UCSD-AML1 (cell line): ENCODE data around the gene STAG2.
"Not testable (repeated sequence)": the region's sequence is repeated elsewhere in the genome, so short reads cannot be mapped to it uniquely, and the experiment has no call there.

Experiments used
- DNase-seq: peaks from one replicate; lab custom pipeline; 2025; ENCODE audit not compliant: unreplicated experiment; lab: John Stamatoyannopoulos, UW

Gene STAG2

GRCh38 chrX:123961268-123962005 is at the start of gene STAG2:
TSS of gene STAG2 (plus strand) at chrX:123961706. CDS start at chrX:124022628, 60,922 bp downstream.
- DNase-seq, result peak; percentile 72

DNA sequence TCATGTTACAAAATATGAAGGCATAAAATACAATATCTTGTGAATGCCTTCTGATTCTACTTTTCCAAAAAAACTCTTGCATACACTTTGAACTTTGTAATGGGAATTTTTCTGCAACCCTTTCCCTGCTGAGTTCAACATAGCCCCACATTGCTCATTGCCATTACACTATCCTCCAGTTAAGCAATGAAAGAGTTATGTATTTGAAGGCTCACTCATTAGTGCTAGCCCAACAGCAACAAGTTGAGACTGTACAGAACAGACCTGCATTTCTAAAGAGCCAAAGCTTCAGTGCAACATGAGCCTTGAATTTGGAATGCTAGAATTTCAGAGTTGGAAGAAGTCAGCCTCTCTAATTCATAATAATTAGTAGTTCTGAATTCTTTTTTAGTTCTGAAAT is 44.4 kb upstream of the STAG2 start:
- DNase-seq, result no peak

DNA sequence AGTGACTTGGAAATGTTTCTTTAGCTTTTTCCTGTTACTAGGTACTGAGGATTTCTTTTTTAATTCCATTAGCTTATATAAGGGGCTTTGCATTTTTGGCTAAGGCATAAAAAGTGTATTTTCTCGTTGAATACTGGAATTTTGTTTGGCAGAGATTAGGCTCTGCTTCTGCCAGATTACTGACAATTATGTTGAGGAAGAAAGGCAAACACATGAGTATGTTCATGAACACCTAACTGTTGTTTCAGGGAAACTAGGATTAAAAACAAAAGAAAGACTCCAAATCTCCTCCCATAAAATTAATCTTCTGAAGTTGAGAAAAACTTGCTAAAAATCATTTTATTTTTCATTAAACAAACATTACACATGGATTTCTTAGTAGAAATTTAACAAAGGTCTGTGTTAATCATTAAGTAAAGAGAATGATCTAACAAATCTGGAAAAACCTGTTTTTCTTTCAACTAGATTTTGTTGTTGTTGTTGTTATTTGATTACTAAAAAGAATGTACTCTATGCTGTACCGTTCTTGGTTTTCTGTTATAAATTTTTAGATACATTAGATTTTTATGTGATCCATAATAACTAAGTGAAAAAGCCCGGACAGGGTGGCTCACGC is 43.3 kb upstream of the STAG2 start:
- DNase-seq, result no peak

DNA sequence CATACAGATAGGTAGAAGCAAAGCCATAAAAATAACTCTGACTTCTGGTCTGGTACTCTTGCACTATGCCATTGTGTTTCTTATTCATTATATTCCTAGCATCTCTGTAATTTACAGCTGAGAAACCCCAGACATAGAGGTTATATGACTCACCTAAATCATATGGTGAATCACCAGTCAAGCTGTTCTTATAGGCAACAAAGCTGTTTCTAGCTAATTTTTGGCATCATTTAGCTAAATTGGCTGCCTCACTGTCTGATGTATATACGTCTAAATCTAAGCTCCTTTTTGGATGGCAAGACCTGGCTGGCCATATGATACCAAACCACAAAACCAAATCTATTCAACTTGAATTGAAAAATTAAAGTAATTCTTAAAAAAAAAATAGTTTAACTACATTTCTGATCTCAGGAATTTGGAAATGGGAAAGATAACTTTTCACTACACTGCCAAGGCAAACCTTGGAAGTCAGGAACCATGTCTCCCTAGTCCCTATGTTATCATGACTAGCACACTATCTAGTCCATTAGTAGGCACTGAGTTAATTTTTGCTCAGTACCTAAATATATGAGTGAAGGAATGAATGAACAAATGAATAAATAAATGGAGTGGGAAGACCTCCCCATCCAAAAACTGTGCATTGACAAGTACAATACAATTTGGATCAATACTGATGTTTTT is 41.3 kb upstream of the STAG2 start:
- no peak for DNase-seq

- no peak for DNase-seq
These were observed 38.3 kb upstream of the STAG2 start for GRCh38 chrX:123923211-123923610.

DNA sequence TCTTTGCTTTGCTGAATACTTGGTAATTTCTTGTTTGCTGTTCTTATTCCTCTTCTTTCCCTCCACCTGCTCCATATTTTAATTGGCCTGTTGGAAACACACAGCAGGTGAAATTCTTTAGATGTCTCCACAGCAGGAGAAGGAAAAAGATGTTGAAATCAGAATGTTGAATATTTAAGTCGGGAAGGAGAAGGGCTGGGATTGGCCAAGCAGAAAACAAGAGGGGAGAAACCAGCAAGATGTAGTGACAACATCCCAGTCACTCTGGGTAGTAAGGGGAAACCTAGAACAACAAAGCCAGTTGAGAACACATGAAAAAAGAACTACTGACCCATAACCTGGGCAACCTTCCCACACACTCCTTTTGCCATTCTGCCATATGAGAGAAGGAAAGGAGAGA is 37.3 kb upstream of the STAG2 start:
- no peak for DNase-seq

- DNase-seq, result no peak
These were observed 33.7 kb upstream of the STAG2 start for GRCh38 chrX:123927845-123928244.

DNA sequence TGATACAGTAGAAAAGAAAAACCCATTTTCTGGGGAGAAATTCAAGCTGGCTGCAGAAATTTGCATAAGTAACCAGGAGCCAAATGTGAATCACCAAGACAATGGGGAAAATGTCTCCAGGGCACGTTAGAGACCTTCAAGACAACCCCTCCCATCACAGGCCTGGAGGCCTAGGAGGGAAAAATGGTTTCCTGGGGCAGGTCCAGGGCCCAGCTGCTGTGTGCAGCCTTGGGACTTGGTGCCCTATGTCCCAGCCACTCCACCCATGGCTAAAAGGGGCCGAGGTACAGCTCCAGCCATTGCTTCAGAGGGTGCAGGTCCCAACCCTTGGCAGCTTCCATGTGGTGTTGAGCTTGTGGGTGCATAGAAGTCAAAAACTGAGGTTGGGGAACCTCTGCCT is 29.5 kb upstream of the STAG2 start:
- DNase-seq, result not testable (repeated sequence)

DNA sequence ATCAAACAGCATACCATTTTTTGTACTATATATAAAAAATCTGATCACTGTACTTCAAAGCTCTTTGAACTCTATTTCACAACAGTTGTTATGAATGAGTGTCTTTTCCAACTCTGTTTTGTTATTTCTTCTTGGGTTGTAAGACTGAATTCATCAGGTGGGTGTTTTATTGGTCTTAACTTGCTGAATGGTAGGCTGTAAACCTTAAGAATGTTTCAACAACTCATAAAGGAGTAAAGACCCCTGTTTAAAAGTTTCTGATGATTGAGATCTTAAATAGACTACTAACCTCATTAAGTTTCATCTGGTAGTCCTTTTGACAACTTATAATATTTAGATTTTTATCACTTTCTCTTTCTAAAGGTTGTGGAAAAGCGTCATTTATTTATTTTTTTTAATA is 18.4 kb upstream of the STAG2 start:
- DNase-seq, result no peak

DNA sequence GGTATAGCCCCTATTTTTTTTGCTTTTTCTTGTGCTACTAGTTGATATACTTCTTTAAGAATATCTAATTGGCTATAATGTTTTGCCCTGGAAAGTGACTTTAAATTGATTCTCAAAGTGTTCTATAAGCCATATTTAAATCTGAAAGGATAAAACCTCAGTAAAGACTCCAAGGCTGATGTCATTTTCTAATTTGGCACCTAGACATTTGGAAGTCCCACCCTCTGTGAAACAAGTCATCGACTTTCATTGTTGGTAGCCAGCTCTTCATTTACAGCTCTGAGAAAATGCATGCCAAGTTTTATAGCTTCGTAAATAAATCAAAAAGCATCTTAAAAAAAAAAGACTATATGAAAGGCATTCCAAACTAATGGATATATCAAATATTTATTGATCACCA is 18.0 kb upstream of the STAG2 start:
- no peak for DNase-seq

GRCh38 chrX:123949846-123950245 is 11.7 kb upstream of the STAG2 start:
- no peak for DNase-seq

DNA sequence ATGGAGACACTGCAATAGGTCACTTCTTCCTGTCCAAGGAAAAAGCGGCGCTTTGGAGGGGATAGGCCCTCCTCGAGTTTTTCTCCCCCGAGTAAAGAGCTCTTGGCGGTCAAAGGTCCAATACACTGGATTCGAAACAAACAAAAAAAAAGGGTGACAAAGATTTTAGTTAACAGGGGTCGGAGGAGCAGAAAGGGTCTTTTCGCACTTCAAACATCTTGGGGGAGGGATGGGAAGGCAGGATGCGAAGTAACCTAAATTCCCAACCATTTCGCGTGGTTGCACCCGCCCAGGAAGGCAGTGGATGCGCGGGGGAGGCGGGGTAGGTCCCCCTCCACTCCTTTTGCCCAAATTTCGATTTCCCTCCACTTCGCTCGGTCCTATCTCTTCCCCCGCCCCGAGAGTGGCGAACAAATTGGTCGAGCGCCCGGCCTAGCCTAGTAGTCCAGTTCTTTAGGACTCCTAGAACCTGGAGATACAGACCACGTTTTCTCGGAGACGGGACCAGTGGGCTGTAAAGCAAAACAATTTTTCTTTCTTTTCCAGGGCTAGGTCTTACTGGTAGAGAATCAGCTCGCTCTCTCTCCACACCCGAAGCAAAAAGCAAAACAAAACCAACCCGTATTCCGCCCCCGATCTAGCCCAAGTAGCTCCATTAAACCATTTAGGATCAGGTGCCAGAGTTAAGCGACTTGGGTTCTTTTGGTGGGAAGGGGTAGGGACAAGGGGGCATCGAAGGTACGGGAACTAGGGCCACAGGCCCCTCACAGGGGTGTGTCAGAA is 2.0 kb upstream of the STAG2 start:
- peak; percentile 48 for DNase-seq

- DNase-seq, result no peak
These were observed 594 bp upstream of the STAG2 start for GRCh38 chrX:123960956-123961267.

DNA sequence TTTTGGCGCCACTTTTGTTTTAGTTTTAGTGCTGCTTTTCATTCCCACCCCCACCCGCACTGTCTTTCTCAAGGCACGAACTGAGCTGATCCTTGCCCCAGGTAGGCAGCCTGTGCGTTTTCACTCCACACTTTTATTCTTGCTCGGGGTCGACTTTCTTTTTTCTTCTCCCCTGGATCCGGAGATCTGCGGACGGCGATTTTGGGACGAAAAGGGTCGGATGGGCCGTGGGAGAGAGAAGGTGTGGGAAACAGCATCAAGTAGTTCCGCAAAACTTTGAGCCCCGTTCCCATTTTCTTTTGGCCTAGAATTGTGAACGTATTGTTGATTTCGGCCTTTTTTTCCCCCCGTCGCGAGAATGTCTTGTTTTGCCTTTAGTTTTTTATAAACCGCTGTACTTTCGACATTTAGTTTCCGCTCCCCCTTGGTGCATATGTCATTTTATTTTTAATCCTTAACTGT is 531 bp downstream of the STAG2 start:
- no peak for DNase-seq

DNA sequence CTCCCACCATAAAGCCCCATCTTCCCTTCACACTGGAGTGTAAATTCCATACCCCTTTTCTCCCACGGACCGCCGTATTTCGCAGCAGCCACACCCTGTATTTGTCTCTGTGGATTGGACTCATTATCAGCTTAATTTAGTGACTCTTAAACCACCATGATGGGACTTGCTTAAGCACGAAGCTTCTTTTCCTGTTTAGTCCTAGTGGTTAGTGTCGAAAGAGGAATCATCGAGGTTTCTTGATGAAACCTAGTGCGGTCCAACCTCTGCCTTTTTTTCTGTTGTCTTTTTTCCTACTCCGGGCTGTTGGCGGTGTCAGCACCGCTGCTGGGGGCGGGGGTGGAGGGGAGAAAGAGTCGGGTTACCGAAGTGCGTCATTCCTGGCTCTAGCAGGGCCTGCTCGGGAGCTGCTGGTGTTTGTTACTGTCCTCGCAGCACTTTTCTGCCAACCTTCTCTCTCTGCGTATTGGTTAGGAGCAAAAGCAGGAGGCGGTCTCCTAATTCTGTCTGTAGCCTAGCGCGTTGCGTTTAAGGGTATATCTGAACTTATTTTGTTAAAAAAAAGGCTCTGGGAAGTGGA is 1.4 kb downstream of the STAG2 start:
- DNase-seq, result peak; percentile 78

- no peak for DNase-seq
These were observed 2.8 kb downstream of the STAG2 start for GRCh38 chrX:123964156-123964834.

DNA sequence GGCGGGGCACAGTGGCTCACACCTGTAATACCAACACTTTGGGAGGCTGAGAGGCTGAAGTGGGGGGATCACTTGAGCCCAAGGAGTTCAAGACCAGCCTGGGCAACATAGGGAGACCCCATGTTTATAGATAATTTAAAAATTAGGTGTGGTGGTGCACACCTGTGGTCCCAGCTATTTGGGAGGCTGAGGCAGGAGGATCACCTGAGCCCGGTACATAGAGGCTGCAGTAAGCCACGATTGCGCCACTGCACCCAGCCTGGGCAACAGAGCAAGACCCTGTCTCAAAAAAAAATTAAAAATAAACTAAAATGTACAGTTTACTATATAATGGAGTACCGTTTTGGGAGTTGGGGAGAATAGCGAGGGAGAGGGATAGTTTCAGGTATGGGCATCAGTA is 4.2 kb downstream of the STAG2 start:
- no peak for DNase-seq

DNA sequence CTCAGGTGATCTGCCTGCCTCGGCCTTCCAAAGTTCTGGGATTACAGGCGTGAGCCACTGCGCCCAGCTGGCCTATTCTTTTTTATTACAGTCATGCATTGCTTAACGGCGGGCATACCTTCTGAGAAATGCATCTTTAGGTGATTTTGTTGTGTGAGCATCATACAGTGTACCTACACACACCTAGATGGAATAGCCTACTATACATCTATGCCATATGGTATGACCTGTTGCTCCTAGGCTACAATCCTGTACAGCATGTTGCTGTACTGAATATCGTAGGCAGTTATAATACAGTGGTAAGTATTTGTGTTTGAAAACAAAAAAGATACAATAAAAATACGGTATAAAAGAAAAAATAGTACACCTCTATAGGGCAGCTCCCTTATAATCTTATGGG is 6.0 kb downstream of the STAG2 start:
- DNase-seq, result no peak

- no peak for DNase-seq
These were observed 7.0 kb downstream of the STAG2 start for GRCh38 chrX:123968383-123969050.

DNA sequence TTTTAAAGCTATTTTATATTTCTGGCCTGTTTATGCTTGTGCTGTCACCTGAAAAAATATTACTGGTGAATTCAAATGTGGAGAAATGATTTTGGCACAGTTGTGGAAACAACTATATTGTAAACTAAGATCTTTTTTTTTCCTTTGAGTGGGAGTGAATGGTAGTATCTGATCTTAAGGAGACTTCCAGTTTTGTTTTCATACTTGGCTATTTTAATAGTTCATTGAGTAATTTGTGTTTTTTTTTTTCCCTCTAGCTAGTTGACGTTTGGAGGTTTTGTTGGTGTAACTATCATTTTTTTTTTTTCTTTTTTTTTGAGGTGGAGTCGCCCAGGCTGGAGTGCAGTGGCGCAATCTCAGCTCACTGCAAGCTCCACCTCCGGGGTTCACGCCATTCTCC is 10.5 kb downstream of the STAG2 start:
- DNase-seq, result no peak
